SJCRH30 (cell line): ENCODE data around the gene UQCRC2. TPM values are rescaled to one million over a fixed set of nuclear protein-coding genes. Genes with fewer than 3 reads are reported as not detected.
"Not testable (repeated sequence)": the region's sequence is repeated elsewhere in the genome, so short reads cannot be mapped to it uniquely, and the experiment has no call there.

Source experiments
- DNase-seq, 2 experiments: peaks; one replicate each; pipeline ENCODE4 v3.0.0-alpha.2; 2015 to 2020
- H3K27ac ChIP-seq: fragments of 250-450 bp; sonication (Bioruptor Pico); 2 replicates; pipeline ENCODE4 v1.5.1; 2020; ENCODE audit warnings: mild to moderate bottlenecking, moderate library complexity
- H3K27me3 ChIP-seq: fragments of 250-450 bp; sonication (Bioruptor Pico); 2 replicates; pipeline ENCODE4 v1.5.1; 2020; ENCODE audit warnings: mild to moderate bottlenecking, moderate library complexity
- H3K36me3 ChIP-seq: fragments of 250-450 bp; sonication (Bioruptor Pico); 2 replicates; pipeline ENCODE4 v1.5.1; 2020; ENCODE audit warnings: mild to moderate bottlenecking, moderate library complexity
- H3K4me1 ChIP-seq: fragments of 250-450 bp; sonication (Bioruptor Pico); 2 replicates; pipeline ENCODE4 v1.5.1; 2020; ENCODE audit warnings: mild to moderate bottlenecking, moderate library complexity
- H3K4me3 ChIP-seq: fragments of 250-450 bp; sonication (Bioruptor Pico); 2 replicates; pipeline ENCODE4 v1.5.1; 2020; ENCODE audit warnings: mild to moderate bottlenecking, moderate library complexity
- H3K9me3 ChIP-seq: fragments of 250-450 bp; sonication (Bioruptor Pico); replicated peaks from 2 replicates; pipeline ENCODE4 v1.5.1; 2020; ENCODE audit warnings: mild to moderate bottlenecking, moderate library complexity
- total RNA-seq: library from RNA; depleted of rRNA; stranded (reverse); fragments of >200 nt; shearing (Covaris generic); gene quantifications from 2 replicates; pipeline ENCODE4 v1.2.3, GENCODE V29; 2014

Gene UQCRC2
- total RNA-seq, 1 experiment from 2014 or later = 169 TPM

- Histone ChIP-seq H3K36me3 (no peaks in the 10 kb centered on the region), H3K4me1 (no peaks in the 10 kb centered on the region), H3K27ac (no peak overlapping the region), H3K9me3 (no peaks in the 10 kb centered on the region), H3K27me3 (no peaks in the 10 kb centered on the region), H3K4me3 (no peak overlapping the region)
- no peak for DNase-seq
These were observed 41.8 kb downstream of the UQCRC2 start for GRCh38 chr16:21994856-21995465.

- Histone ChIP-seq H3K27ac (no peak overlapping the region), H3K4me1 (no peaks in the 10 kb centered on the region), H3K9me3 (no peaks in the 10 kb centered on the region), H3K36me3 (no peaks in the 10 kb centered on the region), H3K27me3 (peaks cover 3% of the 10 kb centered on the region; the same call in 1 of the 2 replicates), H3K4me3 (no peak overlapping the region)
- no peak for DNase-seq
These were observed 43.9 kb downstream of the UQCRC2 start for GRCh38 chr16:21996923-21997696.

- Histone ChIP-seq H3K9me3 (no peaks in the 10 kb centered on the region), H3K36me3 (no peaks in the 10 kb centered on the region), H3K27me3 (peaks cover 3% of the 10 kb centered on the region; the same call in 1 of the 2 replicates), H3K27ac (no peak overlapping the region), H3K4me3 (no peak overlapping the region), H3K4me1 (no peaks in the 10 kb centered on the region)
- DNase-seq = no peak
These were observed 44.7 kb downstream of the UQCRC2 start for GRCh38 chr16:21997697-21998480.

GRCh38 chr16:22001591-22001990 lies 48.4 kb downstream of the UQCRC2 start:
- Histone ChIP-seq H3K36me3 (no peaks in the 10 kb centered on the region), H3K27me3 (peaks cover 9% of the 10 kb centered on the region), H3K4me3 (no peak overlapping the region), H3K4me1 (no peaks in the 10 kb centered on the region), H3K9me3 (no peaks in the 10 kb centered on the region), H3K27ac (no peak overlapping the region)
- no peak for DNase-seq

- H3K4me3 ChIP-seq = not testable (repeated sequence)
These were observed 48.9 kb downstream of the UQCRC2 start for GRCh38 chr16:22002047-22002446.

GRCh38 chr16:22003195-22003594 lies 50.0 kb downstream of the UQCRC2 start:
- no peaks in the 10 kb centered on the region for H3K4me1 ChIP-seq
- no peak overlapping the region for H3K4me3 ChIP-seq
- H3K27ac ChIP-seq = no peak overlapping the region
- H3K36me3 ChIP-seq = no peaks in the 10 kb centered on the region
- H3K9me3 ChIP-seq = no peaks in the 10 kb centered on the region
- peaks cover 9% of the 10 kb centered on the region for H3K27me3 ChIP-seq
- no peak for DNase-seq

More at GRCh38 chr16:22002047-22002446, 48.9 kb downstream of the UQCRC2 start:
- DNase-seq, H3K27me3 ChIP-seq, H3K9me3 ChIP-seq, H3K27ac ChIP-seq, H3K4me1 ChIP-seq, H3K36me3 ChIP-seq: not testable (repeated sequence)

GRCh38 chr16:22004341-22004740 lies 51.2 kb downstream of the UQCRC2 start:
- Histone ChIP-seq H3K9me3 (no peaks in the 10 kb centered on the region), H3K4me1 (peaks cover 2% of the 10 kb centered on the region; the same call in 1 of the 2 replicates), H3K27me3 (peaks cover 9% of the 10 kb centered on the region), H3K27ac (no peak overlapping the region), H3K4me3 (no peak overlapping the region), H3K36me3 (no peaks in the 10 kb centered on the region)
- DNase-seq = no peak

GRCh38 chr16:22005746-22006145 lies 52.6 kb downstream of the UQCRC2 start:
- DNase-seq = no peak
- no peaks in the 10 kb centered on the region for H3K9me3 ChIP-seq
- H3K4me3 ChIP-seq = no peak overlapping the region
- H3K27me3 ChIP-seq = peaks cover 9% of the 10 kb centered on the region
- no peaks in the 10 kb centered on the region for H3K36me3 ChIP-seq
- H3K4me1 ChIP-seq = peaks cover 2% of the 10 kb centered on the region; the same call in 1 of the 2 replicates
- H3K27ac ChIP-seq = no peak overlapping the region

- Histone ChIP-seq H3K9me3 (no peaks in the 10 kb centered on the region), H3K27ac (no peak overlapping the region), H3K4me3 (peak overlapping the region; percentile 80; the same call in 1 of the 2 replicates), H3K4me1 (peaks cover 2% of the 10 kb centered on the region; the same call in 1 of the 2 replicates), H3K27me3 (peaks cover 8% of the 10 kb centered on the region), H3K36me3 (no peaks in the 10 kb centered on the region)
- no peak for DNase-seq
These were observed 53.5 kb downstream of the UQCRC2 start for GRCh38 chr16:22006636-22007035.

- H3K27me3 ChIP-seq = peaks cover 6% of the 10 kb centered on the region; the same call in 1 of the 2 replicates
- H3K9me3 ChIP-seq = no peaks in the 10 kb centered on the region
- DNase-seq = no peak
- H3K36me3 ChIP-seq = no peaks in the 10 kb centered on the region
- H3K4me3 ChIP-seq = peak overlapping the region; percentile 80
- H3K4me1 ChIP-seq = peaks cover 2% of the 10 kb centered on the region; the same call in 1 of the 2 replicates
- no peak overlapping the region for H3K27ac ChIP-seq
These were observed 54.0 kb downstream of the UQCRC2 start for GRCh38 chr16:22007159-22007508.

- peak; percentile 45 to 56 for DNase-seq
- H3K36me3 ChIP-seq = no peaks in the 10 kb centered on the region
- peaks cover 2% of the 10 kb centered on the region; the same call in 1 of the 2 replicates for H3K4me1 ChIP-seq
- no peaks in the 10 kb centered on the region for H3K9me3 ChIP-seq
- H3K4me3 ChIP-seq = peak within 1 kb of the TSS; percentile 80
- no peak within 1 kb of the TSS; the same call in 1 of the 2 replicates for H3K27ac ChIP-seq
- peaks cover 6% of the 10 kb centered on the region; the same call in 1 of the 2 replicates for H3K27me3 ChIP-seq
These were observed 54.5 kb downstream of the UQCRC2 start, which contains the start of gene MOSMO for GRCh38 chr16:22007509-22008214. Gene MOSMO (plus strand): TSS chr16:22008111. CDS start chr16:22008302, 191 bp downstream.

- Histone ChIP-seq H3K27ac (no peak overlapping the region; the same call in 1 of the 2 replicates), H3K4me1 (peaks cover 2% of the 10 kb centered on the region; the same call in 1 of the 2 replicates), H3K27me3 (peaks cover 6% of the 10 kb centered on the region; the same call in 1 of the 2 replicates), H3K36me3 (no peaks in the 10 kb centered on the region), H3K4me3 (peak overlapping the region; percentile 80), H3K9me3 (no peaks in the 10 kb centered on the region)
- peak; percentile 9 to 18 for DNase-seq
These were observed 55.3 kb downstream of the UQCRC2 start for GRCh38 chr16:22008215-22009059.

- H3K27ac ChIP-seq = no peak overlapping the region
- H3K4me1 ChIP-seq = peaks cover 2% of the 10 kb centered on the region; the same call in 1 of the 2 replicates
- no peak overlapping the region for H3K4me3 ChIP-seq
- H3K27me3 ChIP-seq = no peaks in the 10 kb centered on the region
- H3K36me3 ChIP-seq = no peaks in the 10 kb centered on the region
- no peaks in the 10 kb centered on the region for H3K9me3 ChIP-seq
- DNase-seq = no peak
These were observed 57.7 kb downstream of the UQCRC2 start for GRCh38 chr16:22010902-22011301.
